Aorta (tissue), 5 donors: ENCODE measurements around the gene DACT2. TPM values are rescaled to one million over a fixed set of nuclear protein-coding genes. Genes with fewer than 3 reads are reported as not detected.

Experiments
- ATAC-seq: fragments of 200-7000 bp; cut with Tn5 transposase; one replicate; pipeline ENCODE4 v1.9.1; 2022; ENCODE audit warnings: moderate library complexity; ENCODE audit not compliant: low FRiP score
- DNase-seq, 2 donors: peaks; one replicate each; pipeline ENCODE4 v3.0.0-alpha.2; 2020
- H3K27ac ChIP-seq, 2 donors: one replicate each; pipeline ENCODE4 v1.5.1; 2013; ENCODE audit warnings: low read length in 2 of 2, mild to moderate bottlenecking in 2 of 2, moderate library complexity in 2 of 2, control low read depth in 1 of 2, inconsistent platforms in 1 of 2, low read depth in 1 of 2
- H3K27me3 ChIP-seq, 2 donors: one replicate each; pipeline ENCODE4 v1.6.1; 2013; ENCODE audit warnings: control low read depth in 1 of 2, low read length in 1 of 2, mild to moderate bottlenecking in 1 of 2, moderate library complexity in 1 of 2; ENCODE audit not compliant: insufficient read depth in 2 of 2, control insufficient read depth in 1 of 2
- H3K36me3 ChIP-seq, 2 donors: one replicate each; pipeline ENCODE4 v1.6.1; 2013; ENCODE audit warnings: control low read depth in 1 of 2, low read length in 1 of 2, mild to moderate bottlenecking in 1 of 2; ENCODE audit not compliant: insufficient read depth in 2 of 2, control insufficient read depth in 1 of 2
- H3K4me1 ChIP-seq, 2 donors: one replicate each; pipeline ENCODE4 v1.6.1; 2013; ENCODE audit warnings: low read length in 2 of 2, control low read depth in 1 of 2, mild to moderate bottlenecking in 1 of 2, moderate library complexity in 1 of 2; ENCODE audit not compliant: insufficient read depth in 2 of 2, control insufficient read depth in 1 of 2
- H3K4me3 ChIP-seq, 2 donors: one replicate each; pipeline ENCODE4 v1.5.1; 2013; ENCODE audit warnings: low read length in 2 of 2, control low read depth in 1 of 2, mild to moderate bottlenecking in 1 of 2
- H3K9me3 ChIP-seq: one replicate; pipeline ENCODE4 v1.6.1; 2013; ENCODE audit warnings: mild to moderate bottlenecking, low read length; ENCODE audit not compliant: control insufficient read depth
- WGBS, 2 donors: extraction: QIAGEN DNeasy Blood & Tissue Kit; methylation state at CpG; one replicate each; pipeline ENCODE4 v1.1.7; 2013; 5-methylcytosine and 5-hydroxymethylcytosine counted together
- intact Hi-C, 2 donors: fragments of 100-400 bp; cut with DNase I; formaldehyde crosslinking; loops; one replicate each; pipeline versions ENCODE4 v1.14.2 to v1.15.0; 2022
- long read RNA-seq, 2 donors: library from polyadenylated mRNA; unstranded; transcript quantifications; one replicate each; pipeline ENCODE4 v2.0.0, GENCODE V29; 2020 to 2021
- polyA plus RNA-seq, 2 donors: library from polyadenylated mRNA; stranded (reverse); fragments of 200-250 nt; gene quantifications; one replicate each; pipeline ENCODE4 v1.2.3, GENCODE V29; 2013
- total RNA-seq, 2 donors: library from RNA; stranded (reverse); fragmentation: NEBNext Ultra II Directional; extraction: Animal tissue kit (Norgen Biotek cat#: 25700); gene quantifications; one replicate each; pipeline ENCODE4 v1.2.1, GENCODE V29; 2021
- donor health status: healthy with polysubstance abuse.
- donor health status: Bipolar disorder and iron deficiency.
- donor health status: DM: no; HTN: no; CAD: no.
- donor health status: DM: no; HTN: no; CAD: no.
- donor health status: DM: yes; HTN: yes; CAD: no.

Gene DACT2
- under 1 TPM in 1 of 2 donors, not detected in 1; 0.48 TPM for total RNA-seq
- polyA plus RNA-seq = under 1 TPM; 0.10 to 0.13 TPM
- long read RNA-seq, donor 1 = 0 reads
- long read RNA-seq, donor 2, partial matches to known transcripts = 0 of 1 reads
- long read RNA-seq, donor 2, other reads (novel, unspliced or antisense) = 0 of 1 reads

GRCh38 chr6:168319279-168320111 lies at the start of gene DACT2:
Gene DACT2, minus strand, starts transcription at chr6:168319777. Its CDS starts 144 bp downstream, at chr6:168319633.
- DNase-seq = no peak
- peak; percentile 19 for ATAC-seq
- WGBS, 2 donors = 1 to 2% methylated on average over 65 to 92 of the region's 92 CpGs
- intact Hi-C loops = no loop called here
- Histone ChIP-seq H3K27ac (no peak within 1 kb of the TSS), H3K9me3 (no peaks in the 10 kb centered on the region), H3K4me3 (peak within 1 kb of the TSS in 1 of 2 donors; percentile 5), H3K36me3 (no peaks in the 10 kb centered on the region), H3K4me1 (no peaks in the 10 kb centered on the region), H3K27me3 (peaks cover under 1 to 4% of the 10 kb centered on the region in 2 donors)

- 93 to 97% methylated on average over 7 of the region's 7 CpGs for WGBS, 2 donors
- ATAC-seq = no peak
- intact Hi-C loops = no loop called here
- H3K4me1 ChIP-seq = no peaks in the 10 kb centered on the region
- H3K27me3 ChIP-seq = no peaks in the 10 kb centered on the region
- DNase-seq = peak in 1 of 2 donors; percentile 54
- H3K36me3 ChIP-seq = no peaks in the 10 kb centered on the region
- no peak overlapping the region for H3K4me3 ChIP-seq
- H3K27ac ChIP-seq = no peak overlapping the region
- H3K9me3 ChIP-seq = no peaks in the 10 kb centered on the region
Observed at GRCh38 chr6:168368936-168369335, 49.4 kb upstream of the DACT2 start.

GRCh38 chr6:168368066-168368820 lies 48.7 kb upstream of the DACT2 start:
- no peak for ATAC-seq
- H3K4me3 ChIP-seq = no peak overlapping the region
- DNase-seq = peak in 1 of 2 donors; percentile 19
- H3K9me3 ChIP-seq = no peaks in the 10 kb centered on the region
- H3K36me3 ChIP-seq = no peaks in the 10 kb centered on the region
- no peaks in the 10 kb centered on the region for H3K27me3 ChIP-seq
- intact Hi-C loops = no loop called here
- no peak overlapping the region for H3K27ac ChIP-seq
- no peaks in the 10 kb centered on the region for H3K4me1 ChIP-seq
- 84 to 86% methylated on average over 12 of the region's 12 CpGs for WGBS, 2 donors

GRCh38 chr6:168367285-168367751 lies 47.7 kb upstream of the DACT2 start:
- ATAC-seq (no peak), DNase-seq (peak in 1 of 2 donors; percentile 52)
- intact Hi-C loops = no loop called here

GRCh38 chr6:168366473-168366872 lies 46.9 kb upstream of the DACT2 start:
- peak in 1 of 2 donors; percentile 19 for DNase-seq
- ATAC-seq = no peak
- H3K36me3 ChIP-seq = no peaks in the 10 kb centered on the region
- peaks cover 2% of the 10 kb centered on the region for H3K9me3 ChIP-seq
- H3K27me3 ChIP-seq = no peaks in the 10 kb centered on the region
- 91 to 98% methylated on average over 9 of the region's 9 CpGs for WGBS, 2 donors
- no peak overlapping the region for H3K4me3 ChIP-seq
- no peak overlapping the region for H3K27ac ChIP-seq
- H3K4me1 ChIP-seq = no peaks in the 10 kb centered on the region
- intact Hi-C loops = no loop called here

More at GRCh38 chr6:168367285-168367751, 47.7 kb upstream of the DACT2 start:
- Histone ChIP-seq H3K27ac (no peak overlapping the region), H3K9me3 (no peaks in the 10 kb centered on the region), H3K4me1 (no peaks in the 10 kb centered on the region), H3K4me3 (no peak overlapping the region), H3K27me3 (no peaks in the 10 kb centered on the region), H3K36me3 (no peaks in the 10 kb centered on the region)
- 78 to 91% methylated on average over 15 of the region's 15 CpGs for WGBS, 2 donors

GRCh38 chr6:168365422-168366165 lies 46.0 kb upstream of the DACT2 start:
- peak in 1 of 2 donors; percentile 51 for DNase-seq
- Histone ChIP-seq H3K36me3 (no peaks in the 10 kb centered on the region), H3K27me3 (no peaks in the 10 kb centered on the region), H3K4me1 (no peaks in the 10 kb centered on the region), H3K4me3 (no peak overlapping the region), H3K27ac (no peak overlapping the region), H3K9me3 (peaks cover 2% of the 10 kb centered on the region)
- 70 to 85% methylated on average over 24 of the region's 24 CpGs for WGBS, 2 donors
- intact Hi-C loops = no loop called here
- no peak for ATAC-seq

GRCh38 chr6:168364793-168365421 lies 45.3 kb upstream of the DACT2 start:
- Histone ChIP-seq H3K36me3 (no peaks in the 10 kb centered on the region), H3K9me3 (peaks cover 2% of the 10 kb centered on the region), H3K4me3 (no peak overlapping the region), H3K27me3 (no peaks in the 10 kb centered on the region), H3K4me1 (no peaks in the 10 kb centered on the region), H3K27ac (no peak overlapping the region)
- DNase-seq = peak in 1 of 2 donors; percentile 67
- WGBS, 2 donors = 94 to 97% methylated on average over 31 of the region's 31 CpGs
- peak; percentile 34 for ATAC-seq
- intact Hi-C loops = no loop called here
